Esophagus muscularis mucosa (tissue), 4 donors: ENCODE measurements around the gene AKAP9. TPM values are rescaled to one million over a fixed set of nuclear protein-coding genes. Genes with fewer than 3 reads are reported as not detected.
A peak's percentile ranks its signal among the peaks of the same experiment; 100 is the strongest.
"Not testable (repeated sequence)": the region's sequence is repeated elsewhere in the genome, so short reads cannot be mapped to it uniquely, and the experiment has no call there.

Experiments
- DNase-seq: peaks from one replicate; pipeline ENCODE4 v3.0.0-alpha.2; 2017; ENCODE audit errors: extremely low spot score
- H3K27ac ChIP-seq, 4 donors: fragments of 200-600 bp; sonication (generic); replicated peaks in 1 of 4; 1 replicate in 3 of 4; 2 replicates in 1 of 4; pipeline ENCODE4 v1.5.1; 2016 to 2019; ENCODE audit warnings: mild to moderate bottlenecking in 1 of 4
- H3K27me3 ChIP-seq, 4 donors: fragments of 200-600 bp; sonication (generic); one replicate each; pipeline versions ENCODE4 v1.5.1 to v1.6.0; 2016 to 2019
- H3K36me3 ChIP-seq, 4 donors: fragments of 200-600 bp; sonication (generic); one replicate each; pipeline ENCODE4 v1.5.1; 2016 to 2019
- H3K4me1 ChIP-seq, 4 donors: fragments of 200-600 bp; sonication (generic); one replicate each; pipeline ENCODE4 v1.5.1; 2016 to 2019
- H3K4me3 ChIP-seq, 4 donors: fragments of 200-600 bp; sonication (generic); 1 replicate in 2 of 4; 2 replicates in 2 of 4; pipeline ENCODE4 v1.5.1; 2016 to 2019; ENCODE audit warnings: mild to moderate bottlenecking in 4 of 4, moderate library complexity in 1 of 4
- H3K9me3 ChIP-seq, 4 donors: fragments of 200-600 bp; sonication (generic); 1 replicate in 3 of 4; 2 replicates in 1 of 4; pipeline ENCODE4 v1.5.1; 2016 to 2019
- CTCF ChIP-seq, 3 experiments: fragments of 200-600 bp in 2 of 3; fragments of 450-650 bp in 1 of 3; sonication (generic) in 2 of 3; IDR thresholded peaks; one replicate each; pipeline ENCODE4 v1.5.1; 2017 to 2019; ENCODE audit warnings: antibody characterized with exemption in 3 of 3, mild to moderate bottlenecking in 2 of 3, moderate library complexity in 1 of 3
- EP300 ChIP-seq: sonication (generic); formaldehyde crosslinking; IDR thresholded peaks from one replicate; pipeline ENCODE4 v1.6.1; 2017; ENCODE audit warnings: antibody characterized with exemption
- POLR2A ChIP-seq: fragments of 450-650 bp; IDR thresholded peaks from one replicate; pipeline ENCODE4 v1.6.1; 2017; ENCODE audit warnings: antibody characterized with exemption, moderate library complexity, mild to moderate bottlenecking, low read depth
- POLR2AphosphoS5 ChIP-seq, 2 donors: sonication (generic); formaldehyde crosslinking; IDR thresholded peaks; one replicate each; pipeline ENCODE4 v1.6.1; 2017; ENCODE audit warnings: antibody characterized with exemption in 2 of 2
- WGBS: methylation state at CpG from one replicate; pipeline ENCODE4 v1.1.5; 2018; 5-methylcytosine and 5-hydroxymethylcytosine counted together
- intact Hi-C: fragments of 100-400 bp; cut with DNase I; formaldehyde crosslinking; loops from one replicate; pipeline ENCODE4 v1.15.1; 2023
- total RNA-seq, 4 donors: library from RNA; depleted of rRNA; stranded (reverse); fragments of >200 nt; gene quantifications; one replicate each; pipeline versions ENCODE4 v1.1.0 to v1.2.1, GENCODE V29; 2016

The AKAP9 gene
- 10 to 100 TPM; 33.6 to 60.2 (median 39.3) TPM for total RNA-seq

DNA sequence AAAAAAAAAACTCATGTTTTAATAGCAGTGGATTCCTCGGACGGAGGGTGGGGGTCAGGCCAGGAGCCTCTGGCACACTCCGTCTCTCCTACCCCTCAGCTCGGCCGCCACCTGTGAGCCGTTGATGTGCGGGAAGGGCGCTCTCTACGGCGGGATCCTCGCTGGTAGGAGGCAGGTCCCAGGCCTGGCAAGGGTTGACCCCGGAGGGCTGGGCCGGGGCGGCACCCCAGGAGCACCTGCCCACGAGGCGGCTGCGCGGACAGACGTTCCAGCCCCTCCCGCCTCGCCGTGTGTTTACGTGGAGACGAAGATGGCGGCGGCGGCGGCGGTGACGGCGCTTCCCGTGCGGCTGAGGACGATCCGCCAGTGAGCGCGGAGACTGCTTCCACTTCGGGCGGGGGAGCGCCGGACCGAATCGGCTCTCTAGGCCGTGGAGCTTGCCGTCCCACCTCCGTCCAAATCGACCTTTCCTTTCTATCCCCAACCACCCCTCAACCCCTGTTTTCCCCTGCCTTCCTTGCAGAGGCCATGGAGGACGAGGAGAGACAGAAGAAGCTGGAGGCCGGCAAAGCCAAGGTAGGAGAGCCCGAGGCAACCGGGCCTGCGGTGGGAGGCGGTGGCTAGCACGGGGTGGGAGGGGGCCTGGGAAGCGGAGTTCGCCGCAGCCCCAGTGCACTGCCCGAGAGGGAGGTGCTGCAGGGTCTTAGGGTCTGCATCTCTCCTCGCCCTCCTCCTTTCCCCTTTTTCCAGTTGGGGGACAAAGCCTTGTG is at the start of gene AKAP9:
Gene AKAP9 (plus strand): TSS at position 291 of the 770 bp plus-strand sequence. CDS start 238 bp downstream, at position 529.
- peak within 1 kb of the TSS; percentile 72 to 87 (median 80) for H3K4me3 ChIP-seq
- intact Hi-C loops, result loop anchor here (5.0 to 10.0 kb wide), 3 partner anchors 58 to 192 kb away; partner anchors contain the start of genes CYP51A1 and MTERF1
- no peaks in the 10 kb centered on the region for H3K27me3 ChIP-seq
- TF ChIP-seq POLR2AphosphoS5 (IDR thresholded peaks at IDR 0.05) (peak; percentile 85 to 89), EP300 (no peak), POLR2A (no peak), CTCF (IDR thresholded peaks at IDR 0.05) (peak in 1 of 3 experiments; percentile 8)
- H3K4me1 ChIP-seq, result peaks cover 30 to 48% (median 46%) of the 10 kb centered on the region in 4 donors
- whole genome bisulfite sequencing, result under 1% methylated on average over 23 of the region's 59 CpGs
- no peaks in the 10 kb centered on the region for H3K36me3 ChIP-seq
- H3K9me3 ChIP-seq, result no peaks in the 10 kb centered on the region
- peak within 1 kb of the TSS; percentile 88 to 96 (median 94) for H3K27ac ChIP-seq
- DNase-seq, result peak; percentile 96

DNA sequence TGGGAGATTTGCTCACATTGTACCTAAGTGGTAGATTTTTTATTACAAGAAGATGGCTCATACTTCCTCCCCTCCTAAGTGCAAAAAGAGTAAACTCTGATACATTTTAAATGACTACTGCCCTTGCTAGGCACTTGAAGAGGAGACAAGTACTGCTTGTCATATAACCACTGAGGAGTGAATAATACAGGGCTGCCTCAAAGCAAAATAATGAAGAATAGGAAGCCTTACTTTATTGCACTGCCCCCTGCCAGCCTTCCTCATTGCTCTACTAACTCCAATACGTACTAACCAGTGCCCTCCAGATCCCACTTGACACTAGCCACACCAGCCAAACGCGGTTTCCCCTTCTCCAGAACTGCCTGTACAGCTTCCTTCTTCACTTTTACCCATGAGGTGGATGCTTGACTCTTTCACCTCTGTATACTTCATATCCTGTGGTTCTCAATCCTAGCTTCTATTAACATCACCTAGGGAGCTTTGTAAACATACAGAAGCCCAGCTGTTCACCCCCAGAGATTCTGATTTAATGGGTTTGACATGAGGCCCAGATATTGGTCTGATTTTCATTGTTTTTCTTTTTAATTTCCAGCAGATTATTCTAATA is 48.5 kb upstream of the AKAP9 start:
- Histone ChIP-seq H3K36me3 (no peaks in the 10 kb centered on the region), H3K4me3 (no peak overlapping the region), H3K4me1 (peaks cover 0 to 20% (median 17%) of the 10 kb centered on the region in 4 donors), H3K27me3 (no peaks in the 10 kb centered on the region), H3K9me3 (no peaks in the 10 kb centered on the region), H3K27ac (no peak overlapping the region)
- 48% methylated on average over 3 of the region's 3 CpGs for WGBS
- DNase-seq, result no peak
- intact Hi-C loops, result no loop called here
- TF ChIP-seq EP300, result no peak
- TF ChIP-seq CTCF (IDR thresholded peaks at IDR 0.05), result no peak
- TF ChIP-seq POLR2A, result no peak
- no peak for TF ChIP-seq POLR2AphosphoS5 (IDR thresholded peaks at IDR 0.05)

- TF ChIP-seq POLR2A (no peak), POLR2AphosphoS5 (IDR thresholded peaks at IDR 0.05) (no peak), CTCF (IDR thresholded peaks at IDR 0.05) (no peak), EP300 (no peak)
- Histone ChIP-seq H3K36me3 (no peaks in the 10 kb centered on the region), H3K4me1 (peaks cover 0 to 20% (median 17%) of the 10 kb centered on the region in 4 donors), H3K4me3 (no peak overlapping the region), H3K27ac (no peak overlapping the region), H3K9me3 (no peaks in the 10 kb centered on the region), H3K27me3 (no peaks in the 10 kb centered on the region)
- no peak for DNase-seq
- intact Hi-C loops, result no loop called here
- 65% methylated on average over 2 of the region's 2 CpGs for WGBS
Observed at GRCh38 chr7:91892821-91893340, 47.8 kb upstream of the AKAP9 start.

GRCh38 chr7:91893699-91894098 is 47.0 kb upstream of the AKAP9 start:
- H3K27me3 ChIP-seq, intact Hi-C loops, H3K27ac ChIP-seq, H3K36me3 ChIP-seq, DNase-seq, H3K9me3 ChIP-seq, H3K4me3 ChIP-seq: not testable (repeated sequence)
- peaks cover 0 to 20% (median 17%) of the 10 kb centered on the region in 4 donors for H3K4me1 ChIP-seq
- 87% methylated on average over 5 of the region's 5 CpGs for WGBS
